IMR-90 (cell line): ENCODE data around the gene CLCN6. TPM values are rescaled to one million over a fixed set of nuclear protein-coding genes. Genes with fewer than 3 reads are reported as not detected.
A peak's percentile ranks its signal among the peaks of the same experiment; 100 is the strongest.

Experiments
- ATAC-seq: fragments of 200-7000 bp; cut with Tn5 transposase; 2 replicates; pipeline ENCODE4 v1.9.1; 2020; ENCODE audit warnings: low read depth, mild to moderate bottlenecking, moderate library complexity
- BruUV-seq: library from RNA; stranded (reverse); fragments of 400-500 nt; replicated peaks from 2 replicates; lab custom pipeline; 2021; lab: Mats Ljungman, UMichigan
- CTCF ChIA-PET: fragments of 300-600 bp; formaldehyde crosslinking; extraction: SDS; loops from one replicate; lab custom pipeline; 2021; ENCODE audit warnings: antibody characterized with exemption; lab: Yijun Ruan, JAX
- POLR2A ChIA-PET: fragments of 300-600 bp; sonication (Branson Sonifier 250); formaldehyde crosslinking; loops from one replicate; lab custom pipeline; 2022; ENCODE audit warnings: antibody characterized with exemption; ENCODE audit not compliant: unreplicated experiment; lab: Charles Lee
- DNase-seq: peaks from one replicate; pipeline ENCODE4 v3.0.0; 2013
- H2AFZ ChIP-seq: replicated peaks from 2 replicates; pipeline ENCODE3; 2013; ENCODE audit warnings: low read length, mild to moderate bottlenecking; ENCODE audit not compliant: poor library complexity
- H2AK5ac ChIP-seq: 2 replicates; pipeline ENCODE4 v1.6.1; 2013; ENCODE audit warnings: low read depth, low read length, inconsistent platforms
- H2AK9ac ChIP-seq: replicated peaks from 2 replicates; pipeline ENCODE3; 2013; ENCODE audit warnings: mild to moderate bottlenecking, low read depth, low read length, moderate library complexity; ENCODE audit not compliant: poor library complexity
- H2BK120ac ChIP-seq: 2 replicates; pipeline ENCODE4 v1.6.1; 2013; ENCODE audit warnings: low read depth, low read length, inconsistent platforms
- H2BK15ac ChIP-seq: 3 replicates; pipeline ENCODE4 v1.6.1; 2013; ENCODE audit warnings: low read depth, low read length, inconsistent platforms
- H2BK20ac ChIP-seq: 2 replicates; pipeline ENCODE4 v1.6.1; 2013; ENCODE audit warnings: low read depth, mild to moderate bottlenecking, inconsistent platforms, low read length, moderate library complexity
- H2BK5ac ChIP-seq: 2 replicates; pipeline ENCODE4 v1.6.1; 2013; ENCODE audit warnings: mild to moderate bottlenecking, low read depth, low read length, inconsistent platforms; ENCODE audit not compliant: poor library complexity, severe bottlenecking
- H3K14ac ChIP-seq: replicated peaks from 2 replicates; pipeline ENCODE4 v1.6.1; 2013; ENCODE audit warnings: low read depth, low read length, inconsistent platforms
- H3K18ac ChIP-seq: 2 replicates; pipeline ENCODE4 v1.6.1; 2013; ENCODE audit warnings: low read depth, low read length, control low read depth
- H3K23ac ChIP-seq: 2 replicates; pipeline ENCODE4 v1.6.1; 2013; ENCODE audit warnings: low read depth, low read length, inconsistent platforms
- H3K27ac ChIP-seq: 2 replicates; pipeline ENCODE4 v1.5.1; 2013; ENCODE audit warnings: mild to moderate bottlenecking, control low read depth, low read length; ENCODE audit not compliant: insufficient read depth
- H3K27me3 ChIP-seq: 2 replicates; pipeline ENCODE4 v1.6.1; 2013; ENCODE audit warnings: low read length; ENCODE audit not compliant: control insufficient read depth, insufficient read depth
- H3K36me3 ChIP-seq: 2 replicates; pipeline ENCODE4 v1.6.1; 2013; ENCODE audit warnings: low read length, mixed read lengths; ENCODE audit not compliant: control insufficient read depth, insufficient read depth
- H3K4ac ChIP-seq: 2 replicates; pipeline ENCODE4 v1.6.1; 2013; ENCODE audit warnings: low read depth, low read length, inconsistent platforms
- H3K4me1 ChIP-seq: 2 replicates; pipeline ENCODE4 v1.6.1; 2013; ENCODE audit warnings: low read length, mixed read lengths; ENCODE audit not compliant: control insufficient read depth, insufficient read depth
- H3K4me2 ChIP-seq: 2 replicates; pipeline ENCODE4 v1.6.1; 2013; ENCODE audit warnings: low read depth, mild to moderate bottlenecking, control low read depth, low read length, moderate library complexity
- H3K4me3 ChIP-seq: 2 replicates; pipeline ENCODE4 v1.5.1; 2013; ENCODE audit warnings: low read depth, mild to moderate bottlenecking, control low read depth, low read length, moderate library complexity; ENCODE audit not compliant: insufficient read depth
- H3K56ac ChIP-seq: 2 replicates; pipeline ENCODE4 v1.6.1; 2013; ENCODE audit warnings: low read length, inconsistent platforms; ENCODE audit not compliant: insufficient read depth; ENCODE audit errors: extremely low read depth
- H3K79me1 ChIP-seq, 2 experiments: 2 replicates each; pipeline ENCODE4 v1.6.1; 2013; ENCODE audit warnings: low read length in 2 of 2, inconsistent platforms in 1 of 2, low read depth in 1 of 2
- H3K9ac ChIP-seq: 2 replicates; pipeline ENCODE4 v1.6.1; 2013; ENCODE audit warnings: low read depth, low read length, control low read depth
- H3K9me1 ChIP-seq: 2 replicates; pipeline ENCODE4 v1.6.1; 2013; ENCODE audit warnings: low read length, inconsistent platforms; ENCODE audit not compliant: insufficient read depth
- H3K9me3 ChIP-seq: 2 replicates; pipeline ENCODE4 v1.6.1; 2013; ENCODE audit warnings: low read length; ENCODE audit not compliant: control insufficient read depth, insufficient read depth
- H4K20me1 ChIP-seq: 2 replicates; pipeline ENCODE4 v1.6.1; 2013; ENCODE audit warnings: low read length, inconsistent platforms; ENCODE audit not compliant: insufficient read depth
- H4K5ac ChIP-seq: 2 replicates; pipeline ENCODE4 v1.6.1; 2013; ENCODE audit warnings: mild to moderate bottlenecking, low read depth, low read length, control low read depth
- H4K8ac ChIP-seq, 2 experiments: 2 replicates each; pipeline ENCODE4 v1.6.1; 2013; ENCODE audit warnings: low read depth in 2 of 2, low read length in 2 of 2, control low read depth in 1 of 2, inconsistent platforms in 1 of 2
- H4K91ac ChIP-seq: 2 replicates; pipeline ENCODE4 v1.6.1; 2013; ENCODE audit warnings: low read depth, low read length, inconsistent platforms; ENCODE audit not compliant: insufficient read depth
- BHLHE40 ChIP-seq: fragments of 150-350 bp; IDR thresholded peaks from 2 replicates; pipeline ENCODE4 v1.6.1; 2016; ENCODE audit warnings: mild to moderate bottlenecking, low read depth, low read length
- CEBPB ChIP-seq: IDR thresholded peaks from 2 replicates; pipeline ENCODE4 v1.6.1; 2012; ENCODE audit warnings: low read depth, low read length, improper control_type of control experiment
- CTCF ChIP-seq: conservative IDR thresholded peaks from 2 replicates; pipeline ENCODE4 v1.5.1; 2012; ENCODE audit warnings: mild to moderate bottlenecking, low read depth, low read length, improper control_type of control experiment
- POLR2A ChIP-seq: IDR thresholded peaks from 2 replicates; pipeline ENCODE4 v1.6.1; 2012; ENCODE audit warnings: mild to moderate bottlenecking, low read depth, low read length
- RFX5 ChIP-seq: IDR thresholded peaks from 2 replicates; pipeline ENCODE4 v1.8.0; 2012; ENCODE audit warnings: low read depth, mild to moderate bottlenecking, low read length, moderate library complexity
- SMC3 ChIP-seq: fragments of 150-350 bp; IDR thresholded peaks from 2 replicates; pipeline ENCODE4 v1.6.1; 2016; ENCODE audit warnings: low read depth, mild to moderate bottlenecking, antibody characterized with exemption, low read length, moderate library complexity
- WGBS, 2 experiments: methylation state at CpG; one replicate each; pipeline versions ENCODE4 v1.1.5 to v1.1.7; 2013; ENCODE audit warnings: missing lambda C conversion rate in 2 of 2; ENCODE audit not compliant: insufficient read length in 1 of 2; ENCODE audit errors: extremely low coverage in 2 of 2; 5-methylcytosine and 5-hydroxymethylcytosine counted together
- dilution Hi-C: fragments of 300-500 bp; cut with HindIII; formaldehyde crosslinking; loops from one replicate; pipeline ENCODE4 v1.14.3; 2018; ENCODE audit warnings: low sequenced_read_pairs; ENCODE audit not compliant: unreplicated experiment
- in situ Hi-C: fragments of 300-500 bp; cut with MboI; formaldehyde crosslinking; loops from 3 replicates; pipeline ENCODE4 v1.14.3; 2019; ENCODE audit warnings: low sequenced_read_pairs, inconsistent platforms, mixed read lengths
- intact Hi-C: fragments of 100-400 bp; cut with micrococcal nuclease; formaldehyde crosslinking; loops from 2 replicates; pipeline ENCODE4 v1.10.0; 2022
- polyA plus RNA-seq, 3 experiments: library from polyadenylated mRNA; depleted of rRNA; stranded (reverse); fragments of >200 nt; gene quantifications; 2 replicates each; pipeline ENCODE4 v1.2.3, GENCODE V29; 2012; ENCODE audit warnings: low replicate concordance in 1 of 3
- total RNA-seq: library from RNA; depleted of rRNA; stranded (reverse); fragments of >200 nt; gene quantifications from 2 replicates; pipeline ENCODE4 v1.2.3, GENCODE V29; 2012

CLCN6 gene
- total and polyA plus RNA-seq, 2 of the 4 experiments (the other 2 are of a cell fraction) = 4.1 to 10.6 TPM

DNA sequence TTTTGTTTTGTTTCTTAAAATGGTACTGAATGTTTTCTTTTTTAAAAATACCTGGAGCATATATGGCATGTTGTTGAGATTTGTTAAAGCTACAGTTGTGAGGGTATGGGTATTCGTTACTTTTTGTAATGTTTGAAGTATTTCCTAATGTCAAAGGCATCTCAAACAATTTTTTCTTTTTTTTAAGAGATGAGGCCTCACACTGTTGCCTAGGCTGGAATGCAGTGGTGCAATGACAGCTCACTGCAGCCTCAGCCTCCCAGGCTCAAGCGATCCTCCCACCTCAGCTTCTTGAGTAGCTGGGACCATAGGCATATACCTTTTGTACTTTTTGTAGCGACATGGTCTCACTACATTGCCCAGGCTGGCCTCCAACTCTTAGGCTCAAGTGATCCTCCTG lies 16.1 kb downstream of the CLCN6 start:
- Histone ChIP-seq H3K9me1 (peaks cover 11% of the 10 kb centered on the region), H3K4me3 (no peak overlapping the region), H3K56ac (no peak overlapping the region; the same call in 1 of the 2 replicates), H3K9ac (no peak overlapping the region), H3K14ac (no peak overlapping the region; the same call in 1 of the 2 replicates), H3K9me3 (no peaks in the 10 kb centered on the region), H3K79me1 (peaks cover 0 to 20% of the 10 kb centered on the region in 2 experiments; a peak in 3 of 4 replicates), H4K20me1 (0 out of 2 replicates have a peak, but pooled peaks cover 3% of the 10 kb centered on the region), H3K4ac (peak overlapping the region; percentile 59), H3K36me3 (peaks cover 50% of the 10 kb centered on the region), H2BK15ac (no peak overlapping the region), H3K27ac (peak overlapping the region; percentile 6; the same call in 1 of the 2 replicates), H2AK9ac (no peak overlapping the region), H3K27me3 (no peaks in the 10 kb centered on the region), H4K8ac (peak overlapping the region in 1 of 2 experiments; percentile 51; a peak in 2 of 4 replicates), H3K18ac (no peak overlapping the region), H3K4me2 (no peak overlapping the region), H2AFZ (no peak overlapping the region), H4K5ac (no peak overlapping the region), H2BK120ac (no peak overlapping the region), H2BK20ac (no peak overlapping the region), H2AK5ac (peak overlapping the region; percentile 48; the same call in 1 of the 2 replicates), H4K91ac (no peak overlapping the region; the same call in 1 of the 2 replicates), H3K23ac (no peak overlapping the region; the same call in 1 of the 2 replicates), H2BK5ac (peak overlapping the region; percentile 70), H3K4me1 (peaks cover 1% of the 10 kb centered on the region; the same call in 1 of the 2 replicates)
- intact Hi-C loops (no loop called here), in situ Hi-C loops (no loop called here), dilution Hi-C loops (no loop called here)
- TF ChIP-seq BHLHE40 (no peak), SMC3 (no peak), POLR2A (no peak), CTCF (no peak), RFX5 (no peak), CEBPB (peak; percentile 77)
- WGBS, 2 experiments = 100% methylated on average over 1 of the region's 3 CpGs; no CpG with 5 or more reads in 1 of the 2 experiments
- POLR2A ChIA-PET = interaction anchor here (0.6 kb wide), 1 partner anchor 764 kb away, joined by 3 read pairs; no protein-coding TSS in a partner anchor
- peak; percentile 68 for DNase-seq
- ATAC-seq = peak; percentile 87
- CTCF ChIA-PET = interaction anchor here (0.6 kb wide), 1 partner anchor 1937 kb away, joined by 3 read pairs; no protein-coding TSS in a partner anchor
- BruUV-seq = no TSS peak
